B cell (primary cell): Measurements from ENCODE around the gene AOPEP. TPM values are rescaled to one million over a fixed set of nuclear protein-coding genes. Genes with fewer than 3 reads are reported as not detected.
A peak's percentile ranks its signal among the peaks of the same experiment; 100 is the strongest.

Experiments used
- ATAC-seq: fragments of 200-7000 bp; cut with Tn5 transposase; one replicate; pipeline ENCODE4 v1.10.0; 2021; ENCODE audit warnings: low read depth, mild to moderate bottlenecking, moderate number of reproducible peaks, moderate library complexity
- CTCF ChIA-PET: fragments of 350-600 bp; sonication (Branson Sonifier 250); formaldehyde crosslinking; loops from one replicate; lab custom pipeline; 2021; ENCODE audit warnings: antibody characterized with exemption, inconsistent platforms; lab: Charles Lee
- POLR2A ChIA-PET: fragments of 350-600 bp; sonication (Branson Sonifier 250); formaldehyde crosslinking; loops from one replicate; lab custom pipeline; 2021; ENCODE audit warnings: antibody characterized with exemption; lab: Charles Lee
- DNase-seq: peaks from one replicate; pipeline ENCODE4 v3.0.0; 2013
- H2AFZ ChIP-seq: 2 replicates; pipeline ENCODE4 v1.6.1; 2012; ENCODE audit warnings: mild to moderate bottlenecking, low read depth, low read length; ENCODE audit not compliant: insufficient read depth, poor library complexity, severe bottlenecking
- H3K27ac ChIP-seq, 2 donors: 1 replicate in 1 of 2; 2 replicates in 1 of 2; pipeline ENCODE4 v1.5.1; 2012 to 2013; ENCODE audit warnings: low read length in 2 of 2, mild to moderate bottlenecking in 2 of 2, moderate library complexity in 1 of 2
- H3K27me3 ChIP-seq, 4 experiments: fragments of 200-600 bp in 1 of 4; sonication (generic) in 1 of 4; replicated peaks in 1 of 4; 1 replicate in 2 of 4; 2 replicates in 2 of 4; pipeline versions ENCODE4 v1.6.1 to v1.7.0; 2013 to 2016; ENCODE audit warnings: low read length in 3 of 4, mild to moderate bottlenecking in 2 of 4, mixed read lengths in 1 of 4, moderate library complexity in 1 of 4; ENCODE audit not compliant: insufficient read depth in 4 of 4, control insufficient read depth in 3 of 4; ENCODE audit errors: control extremely low read depth in 1 of 4
- H3K36me3 ChIP-seq, 2 experiments: replicated peaks in 1 of 2; 1 replicate in 1 of 2; 2 replicates in 1 of 2; pipeline versions ENCODE4 v1.6.1 to v1.7.1; 2013; ENCODE audit warnings: low read length in 1 of 2; ENCODE audit not compliant: insufficient read depth in 2 of 2, control insufficient read depth in 1 of 2; ENCODE audit errors: control extremely low read depth in 1 of 2, extremely low read depth in 1 of 2
- H3K4me1 ChIP-seq, 2 donors: fragments of 200-600 bp in 1 of 2; sonication (generic) in 1 of 2; 1 replicate in 1 of 2; 2 replicates in 1 of 2; pipeline versions ENCODE4 v1.5.1 to v1.6.1; 2013 to 2017; ENCODE audit warnings: low read length in 2 of 2; ENCODE audit not compliant: control insufficient read depth in 2 of 2, insufficient read depth in 2 of 2
- H3K4me2 ChIP-seq: replicated peaks from 2 replicates; pipeline ENCODE3; 2012; ENCODE audit warnings: mild to moderate bottlenecking, low read depth, low read length; ENCODE audit not compliant: poor library complexity, severe bottlenecking
- H3K4me3 ChIP-seq, 5 experiments: fragments of 200-600 bp in 1 of 5; sonication (generic) in 1 of 5; 1 replicate in 3 of 5; 2 replicates in 2 of 5; pipeline versions ENCODE4 v1.5.1 to v1.7.0; 2011 to 2016; ENCODE audit warnings: low read length in 4 of 5, mild to moderate bottlenecking in 4 of 5, low read depth in 2 of 5, control low read depth in 1 of 5, moderate library complexity in 1 of 5; ENCODE audit not compliant: insufficient read depth in 1 of 5; ENCODE audit errors: control extremely low read depth in 1 of 5, extremely low read depth in 1 of 5
- H3K79me2 ChIP-seq: fragments of 200-600 bp; sonication (generic); one replicate; pipeline ENCODE4 v1.6.0; 2016; ENCODE audit warnings: low read length; ENCODE audit not compliant: control insufficient read depth, insufficient read depth
- H3K9ac ChIP-seq: fragments of 200-600 bp; sonication (generic); 2 replicates; pipeline ENCODE4 v1.6.1; 2017; ENCODE audit warnings: mild to moderate bottlenecking, low read length, moderate library complexity
- H3K9me3 ChIP-seq, 3 donors: one replicate each; pipeline versions ENCODE4 v1.6.1 to v1.7.1; 2013; ENCODE audit warnings: low read length in 2 of 3; ENCODE audit not compliant: control insufficient read depth in 2 of 3, insufficient read depth in 1 of 3; ENCODE audit errors: control extremely low read depth in 1 of 3
- H4K20me1 ChIP-seq: 2 replicates; pipeline ENCODE4 v1.6.0; 2012; ENCODE audit warnings: mild to moderate bottlenecking, low read length; ENCODE audit not compliant: insufficient read depth, control insufficient read depth, poor library complexity, severe bottlenecking
- H3K27ac Mint-ChIP-seq: one replicate; pipeline ENCODE4 v1.8.0; 2021; ENCODE audit warnings: mixed read lengths
- H3K27me3 Mint-ChIP-seq: one replicate; pipeline ENCODE4 v1.8.0; 2021; ENCODE audit warnings: mixed read lengths
- H3K4me1 Mint-ChIP-seq: one replicate; pipeline ENCODE4 v1.8.0; 2021; ENCODE audit warnings: mixed read lengths
- H3K4me3 Mint-ChIP-seq: one replicate; pipeline ENCODE4 v1.8.0; 2021; ENCODE audit warnings: mixed read lengths
- H3K9me3 Mint-ChIP-seq: one replicate; pipeline ENCODE4 v1.8.0; 2022; ENCODE audit warnings: mixed read lengths; ENCODE audit not compliant: insufficient read depth
- EZH2 ChIP-seq: IDR thresholded peaks from 2 replicates; pipeline ENCODE4 v1.6.1; 2012; ENCODE audit warnings: borderline replicate concordance, low read depth, mild to moderate bottlenecking, moderate library complexity, low read length; ENCODE audit not compliant: insufficient read depth, poor library complexity, severe bottlenecking
- WGBS: methylation state at CpG from one replicate; pipeline ENCODE4 v1.1.5; 2013; ENCODE audit warnings: missing lambda C conversion rate; ENCODE audit not compliant: insufficient coverage; 5-methylcytosine and 5-hydroxymethylcytosine counted together
- intact Hi-C: fragments of 100-400 bp; cut with micrococcal nuclease; formaldehyde crosslinking; loops from one replicate; pipeline ENCODE4 v1.10.0; 2022
- polyA plus RNA-seq: library from polyadenylated mRNA; depleted of rRNA; stranded (reverse); fragments of >200 nt; gene quantifications from 2 replicates; pipeline ENCODE4 v1.2.3, GENCODE V29; 2012
- total RNA-seq, 2 donors: library from RNA; stranded (reverse); fragments of 120-200 nt in 1 of 2; gene quantifications; 1 replicate in 1 of 2; 2 replicates in 1 of 2; pipeline versions ENCODE4 v1.2.3 to v1.2.4, GENCODE V29; 2013 to 2022
- TF ChIP-seq, protein P1 (sequence below): fragments of 200-600 bp; IDR thresholded peaks from one replicate; pipeline ENCODE4 v1.8.0; 2022; ENCODE audit warnings: antibody characterized with exemption, mild to moderate bottlenecking

Gene AOPEP
- total and polyA plus RNA-seq, 2 donors (not counting 1 experiment from before 2014, with no cell fraction given) = 5.1 to 35.8 TPM

- intact Hi-C loops = loop anchor here (2.0 kb wide), 1 partner anchor 322 kb away; the partner anchor contains the start of gene AOPEP
- peak; percentile 55 for DNase-seq
- Histone ChIP-seq H3K4me3 (peak overlapping the region; percentile 36 to 68 (median 54)), H3K79me2 (no peaks in the 10 kb centered on the region), H3K4me1 (peaks cover 9 to 13% of the 10 kb centered on the region in 2 donors), H3K27me3 (peaks cover 0 to 19% (median 13%) of the 10 kb centered on the region in 4 experiments), H3K9ac (peak overlapping the region; percentile 68), H3K4me2 (peak overlapping the region; percentile 86), H3K36me3 (no peaks in the 10 kb centered on the region), H3K27ac (no peak overlapping the region), H3K9me3 (no peaks in the 10 kb centered on the region), H2AFZ (peak overlapping the region; percentile 70), H4K20me1 (no peaks in the 10 kb centered on the region)
- Mint-ChIP-seq H3K27me3 (peaks cover 28% of the 10 kb centered on the region), H3K4me3 (peak overlapping the region; percentile 88), H3K9me3 (no peaks in the 10 kb centered on the region), H3K4me1 (peaks cover 12% of the 10 kb centered on the region), H3K27ac (no peak overlapping the region)
- TF ChIP-seq, protein P1, sequence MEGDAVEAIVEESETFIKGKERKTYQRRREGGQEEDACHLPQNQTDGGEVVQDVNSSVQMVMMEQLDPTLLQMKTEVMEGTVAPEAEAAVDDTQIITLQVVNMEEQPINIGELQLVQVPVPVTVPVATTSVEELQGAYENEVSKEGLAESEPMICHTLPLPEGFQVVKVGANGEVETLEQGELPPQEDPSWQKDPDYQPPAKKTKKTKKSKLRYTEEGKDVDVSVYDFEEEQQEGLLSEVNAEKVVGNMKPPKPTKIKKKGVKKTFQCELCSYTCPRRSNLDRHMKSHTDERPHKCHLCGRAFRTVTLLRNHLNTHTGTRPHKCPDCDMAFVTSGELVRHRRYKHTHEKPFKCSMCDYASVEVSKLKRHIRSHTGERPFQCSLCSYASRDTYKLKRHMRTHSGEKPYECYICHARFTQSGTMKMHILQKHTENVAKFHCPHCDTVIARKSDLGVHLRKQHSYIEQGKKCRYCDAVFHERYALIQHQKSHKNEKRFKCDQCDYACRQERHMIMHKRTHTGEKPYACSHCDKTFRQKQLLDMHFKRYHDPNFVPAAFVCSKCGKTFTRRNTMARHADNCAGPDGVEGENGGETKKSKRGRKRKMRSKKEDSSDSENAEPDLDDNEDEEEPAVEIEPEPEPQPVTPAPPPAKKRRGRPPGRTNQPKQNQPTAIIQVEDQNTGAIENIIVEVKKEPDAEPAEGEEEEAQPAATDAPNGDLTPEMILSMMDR = no peak
- TF ChIP-seq EZH2 = no peak
- ATAC-seq = peak; percentile 96
- POLR2A ChIA-PET = no interaction called here
- WGBS = 1% methylated on average over 58 of the region's 58 CpGs
- CTCF ChIA-PET = interaction anchor here (0.7 kb wide), 1 partner anchor 79 kb away, joined by 4 read pairs; no protein-coding TSS in a partner anchor
Measured at GRCh38 chr9:95048225-95049087, 322.0 kb downstream of the AOPEP start.

GRCh38 chr9:95049761-95050160 is 323.3 kb downstream of the AOPEP start:
- no peak overlapping the region for H3K4me3 ChIP-seq
- WGBS = 100% methylated on average over 1 of the region's 6 CpGs
- no peaks in the 10 kb centered on the region for H3K36me3 ChIP-seq
- H3K4me2 ChIP-seq = no peak overlapping the region
- no peaks in the 10 kb centered on the region for H4K20me1 ChIP-seq
- H3K4me1 Mint-ChIP-seq = peaks cover 12% of the 10 kb centered on the region
- no peak overlapping the region for H3K27ac ChIP-seq
- intact Hi-C loops = loop anchor here (2.0 kb wide), 1 partner anchor 323 kb away; the partner anchor contains the start of gene AOPEP
- peaks cover 9 to 13% of the 10 kb centered on the region in 2 donors for H3K4me1 ChIP-seq
- no peaks in the 10 kb centered on the region for H3K9me3 Mint-ChIP-seq
- H3K27ac Mint-ChIP-seq = no peak overlapping the region
- H3K4me3 Mint-ChIP-seq = no peak overlapping the region
- no peaks in the 10 kb centered on the region for H3K79me2 ChIP-seq
- ATAC-seq = no peak
- no peak for TF ChIP-seq EZH2
- H2AFZ ChIP-seq = no peak overlapping the region
- H3K9ac ChIP-seq = no peak overlapping the region
- POLR2A ChIA-PET = no interaction called here
- peaks cover 0 to 19% (median 13%) of the 10 kb centered on the region in 4 experiments for H3K27me3 ChIP-seq
- CTCF ChIA-PET = no interaction called here
- no peaks in the 10 kb centered on the region for H3K9me3 ChIP-seq
- H3K27me3 Mint-ChIP-seq = peaks cover 25% of the 10 kb centered on the region
- DNase-seq = no peak
